Measurements from ENCODE around the gene MAT2A.

DNA sequence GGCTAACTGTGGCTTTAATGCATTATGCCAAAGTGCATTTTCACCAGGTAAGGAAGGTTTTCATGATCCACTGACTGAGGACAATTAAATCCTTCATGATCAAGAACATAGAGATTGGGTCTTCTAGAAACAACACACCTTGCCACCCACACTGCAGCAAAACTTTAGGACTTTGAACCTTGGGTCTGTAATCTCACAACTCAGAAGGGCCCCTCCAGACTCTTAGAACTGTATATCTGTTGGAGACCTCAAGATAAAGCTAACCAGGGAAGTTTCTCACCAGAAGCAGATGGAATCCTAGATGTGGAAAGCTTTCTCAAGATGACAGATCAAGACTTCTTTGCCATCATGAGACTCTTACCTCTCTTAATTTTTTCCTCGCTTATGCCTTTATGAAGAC lies 42.5 kb upstream of the MAT2A start:
- TF ChIP-seq, protein P1, sequence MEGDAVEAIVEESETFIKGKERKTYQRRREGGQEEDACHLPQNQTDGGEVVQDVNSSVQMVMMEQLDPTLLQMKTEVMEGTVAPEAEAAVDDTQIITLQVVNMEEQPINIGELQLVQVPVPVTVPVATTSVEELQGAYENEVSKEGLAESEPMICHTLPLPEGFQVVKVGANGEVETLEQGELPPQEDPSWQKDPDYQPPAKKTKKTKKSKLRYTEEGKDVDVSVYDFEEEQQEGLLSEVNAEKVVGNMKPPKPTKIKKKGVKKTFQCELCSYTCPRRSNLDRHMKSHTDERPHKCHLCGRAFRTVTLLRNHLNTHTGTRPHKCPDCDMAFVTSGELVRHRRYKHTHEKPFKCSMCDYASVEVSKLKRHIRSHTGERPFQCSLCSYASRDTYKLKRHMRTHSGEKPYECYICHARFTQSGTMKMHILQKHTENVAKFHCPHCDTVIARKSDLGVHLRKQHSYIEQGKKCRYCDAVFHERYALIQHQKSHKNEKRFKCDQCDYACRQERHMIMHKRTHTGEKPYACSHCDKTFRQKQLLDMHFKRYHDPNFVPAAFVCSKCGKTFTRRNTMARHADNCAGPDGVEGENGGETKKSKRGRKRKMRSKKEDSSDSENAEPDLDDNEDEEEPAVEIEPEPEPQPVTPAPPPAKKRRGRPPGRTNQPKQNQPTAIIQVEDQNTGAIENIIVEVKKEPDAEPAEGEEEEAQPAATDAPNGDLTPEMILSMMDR (IDR thresholded peaks at IDR 0.05; ENCODE audit: control extremely low read depth in 1 of 3, insufficient read depth in 1 of 3, low read depth in 1 of 3, low read length in 3 of 3), result no peak
- TF ChIP-seq SP1 (IDR thresholded peaks at IDR 0.05; ENCODE audit: low read depth, low read length), result no peak
- TF ChIP-seq USF2 (IDR thresholded peaks at IDR 0.05; ENCODE audit: low read length), result no peak
- no peak for TF ChIP-seq POLR2AphosphoS5 (IDR thresholded peaks at IDR 0.05; ENCODE audit: low read depth, low read length)
- TF ChIP-seq TAF7 (optimal IDR thresholded peaks at IDR 0.05; ENCODE audit: borderline replicate concordance, low read depth, low read length), result no peak
- TF ChIP-seq JUND (IDR thresholded peaks at IDR 0.05; ENCODE audit: low read length), result no peak
- no peak for TF ChIP-seq YY1 (IDR thresholded peaks at IDR 0.05; ENCODE audit: low read depth, low read length)
- TF ChIP-seq POLR2A (IDR thresholded peaks at IDR 0.05; ENCODE audit: control extremely low read depth in 1 of 2, low read depth in 2 of 2, low read length in 2 of 2), result no peak
- no peak for TF ChIP-seq GTF2F1 (IDR thresholded peaks at IDR 0.05; ENCODE audit: borderline replicate concordance, low read depth, low read length)
- no peak for TF ChIP-seq GABPA (IDR thresholded peaks at IDR 0.05; ENCODE audit: borderline replicate concordance, insufficient read depth, low read length)
- no peak for TF ChIP-seq ZNF274 (IDR thresholded peaks at IDR 0.05; ENCODE audit: borderline replicate concordance, extremely low read depth, low read length)

Measured in H1 (cell line).